ENCODE results near the gene BHLHA15.
A peak's percentile ranks its signal among the peaks of the same experiment; 100 is the strongest.

BHLHA15 gene

GRCh38 chr7:98177553-98177952 is 33.7 kb upstream of the BHLHA15 start:
- no peak for DNase-seq
- Mint-ChIP-seq H3K4me3 (no peak overlapping the region), H3K9me3 (no peaks in the 10 kb centered on the region), H3K36me3 (ENCODE audit: low read depth) (peaks cover 61% of the 10 kb centered on the region), H3K27me3 (no peaks in the 10 kb centered on the region), H3K4me1 (ENCODE audit: low read depth) (no peaks in the 10 kb centered on the region), H3K27ac (no peak overlapping the region)

- Mint-ChIP-seq H3K4me3 (no peak overlapping the region), H3K9me3 (no peaks in the 10 kb centered on the region), H3K4me1 (ENCODE audit: low read depth) (no peaks in the 10 kb centered on the region), H3K36me3 (ENCODE audit: low read depth) (peaks cover 61% of the 10 kb centered on the region), H3K27ac (no peak overlapping the region), H3K27me3 (no peaks in the 10 kb centered on the region)
- no peak for DNase-seq
Measured at GRCh38 chr7:98178321-98178720, 32.9 kb upstream of the BHLHA15 start.

GRCh38 chr7:98178762-98179490 is 32.3 kb upstream of the BHLHA15 start:
- no peaks in the 10 kb centered on the region for H3K9me3 Mint-ChIP-seq
- no peak overlapping the region for H3K4me3 Mint-ChIP-seq
- no peak for DNase-seq
- no peak overlapping the region for H3K27ac Mint-ChIP-seq
- H3K27me3 Mint-ChIP-seq, result no peaks in the 10 kb centered on the region
- H3K4me1 Mint-ChIP-seq (ENCODE audit: low read depth), result no peaks in the 10 kb centered on the region
- peaks cover 60% of the 10 kb centered on the region for H3K36me3 Mint-ChIP-seq (ENCODE audit: low read depth)

GRCh38 chr7:98180751-98181150 is 30.5 kb upstream of the BHLHA15 start:
- H3K36me3 Mint-ChIP-seq (ENCODE audit: low read depth), result peaks cover 51% of the 10 kb centered on the region
- H3K9me3 Mint-ChIP-seq, result no peaks in the 10 kb centered on the region
- no peaks in the 10 kb centered on the region for H3K4me1 Mint-ChIP-seq (ENCODE audit: low read depth)
- H3K27me3 Mint-ChIP-seq, result no peaks in the 10 kb centered on the region
- no peak for DNase-seq
- H3K4me3 Mint-ChIP-seq, result no peak overlapping the region
- H3K27ac Mint-ChIP-seq, result no peak overlapping the region

GRCh38 chr7:98185101-98185500 is 26.1 kb upstream of the BHLHA15 start:
- DNase-seq, result no peak
- Mint-ChIP-seq H3K27ac (no peak overlapping the region), H3K9me3 (no peaks in the 10 kb centered on the region), H3K4me3 (no peak overlapping the region), H3K4me1 (ENCODE audit: low read depth) (no peaks in the 10 kb centered on the region), H3K36me3 (ENCODE audit: low read depth) (peaks cover 60% of the 10 kb centered on the region), H3K27me3 (no peaks in the 10 kb centered on the region)

GRCh38 chr7:98186452-98187137 is 24.6 kb upstream of the BHLHA15 start:
- Mint-ChIP-seq H3K27ac (no peak overlapping the region), H3K9me3 (no peaks in the 10 kb centered on the region), H3K36me3 (ENCODE audit: low read depth) (peaks cover 63% of the 10 kb centered on the region), H3K27me3 (no peaks in the 10 kb centered on the region), H3K4me1 (ENCODE audit: low read depth) (no peaks in the 10 kb centered on the region), H3K4me3 (no peak overlapping the region)
- DNase-seq, result no peak

- Mint-ChIP-seq H3K27me3 (no peaks in the 10 kb centered on the region), H3K36me3 (ENCODE audit: low read depth) (peaks cover 64% of the 10 kb centered on the region), H3K4me3 (no peak overlapping the region), H3K4me1 (ENCODE audit: low read depth) (no peaks in the 10 kb centered on the region), H3K27ac (no peak overlapping the region), H3K9me3 (no peaks in the 10 kb centered on the region)
- DNase-seq, result no peak
Measured at GRCh38 chr7:98187138-98187502, 24.1 kb upstream of the BHLHA15 start.

GRCh38 chr7:98189559-98189958 is 21.7 kb upstream of the BHLHA15 start:
- no peak overlapping the region for H3K27ac Mint-ChIP-seq
- no peaks in the 10 kb centered on the region for H3K9me3 Mint-ChIP-seq
- H3K36me3 Mint-ChIP-seq (ENCODE audit: low read depth), result peaks cover 84% of the 10 kb centered on the region
- no peak for DNase-seq
- no peaks in the 10 kb centered on the region for H3K4me1 Mint-ChIP-seq (ENCODE audit: low read depth)
- H3K27me3 Mint-ChIP-seq, result no peaks in the 10 kb centered on the region
- H3K4me3 Mint-ChIP-seq, result no peak overlapping the region

GRCh38 chr7:98191668-98192431 is 19.4 kb upstream of the BHLHA15 start:
- Mint-ChIP-seq H3K4me1 (ENCODE audit: low read depth) (peaks cover 6% of the 10 kb centered on the region), H3K27ac (no peak overlapping the region), H3K9me3 (no peaks in the 10 kb centered on the region), H3K4me3 (no peak overlapping the region), H3K36me3 (ENCODE audit: low read depth) (peaks cover 87% of the 10 kb centered on the region), H3K27me3 (no peaks in the 10 kb centered on the region)
- no peak for DNase-seq

- H3K36me3 Mint-ChIP-seq (ENCODE audit: low read depth), result peaks cover 88% of the 10 kb centered on the region
- H3K27ac Mint-ChIP-seq, result peak overlapping the region; percentile 15
- no peaks in the 10 kb centered on the region for H3K27me3 Mint-ChIP-seq
- H3K9me3 Mint-ChIP-seq, result no peaks in the 10 kb centered on the region
- no peak overlapping the region for H3K4me3 Mint-ChIP-seq
- peaks cover 10% of the 10 kb centered on the region for H3K4me1 Mint-ChIP-seq (ENCODE audit: low read depth)
- no peak for DNase-seq
Measured at GRCh38 chr7:98192781-98193457, 18.3 kb upstream of the BHLHA15 start.

- H3K36me3 Mint-ChIP-seq (ENCODE audit: low read depth), result peaks cover 89% of the 10 kb centered on the region
- DNase-seq, result no peak
- H3K4me1 Mint-ChIP-seq (ENCODE audit: low read depth), result peaks cover 10% of the 10 kb centered on the region
- H3K9me3 Mint-ChIP-seq, result no peaks in the 10 kb centered on the region
- H3K27me3 Mint-ChIP-seq, result no peaks in the 10 kb centered on the region
- no peak overlapping the region for H3K4me3 Mint-ChIP-seq
- no peak overlapping the region for H3K27ac Mint-ChIP-seq
Measured at GRCh38 chr7:98193474-98194180, 17.6 kb upstream of the BHLHA15 start.

- peaks cover 3% of the 10 kb centered on the region for H3K9me3 Mint-ChIP-seq
Measured at GRCh38 chr7:98194186-98194585, 17.1 kb upstream of the BHLHA15 start.

GRCh38 chr7:98194672-98195457 is 16.4 kb upstream of the BHLHA15 start:
- no peak for DNase-seq
- Mint-ChIP-seq H3K27me3 (no peaks in the 10 kb centered on the region), H3K36me3 (ENCODE audit: low read depth) (peaks cover 83% of the 10 kb centered on the region), H3K9me3 (peaks cover 4% of the 10 kb centered on the region), H3K27ac (no peak overlapping the region), H3K4me3 (no peak overlapping the region), H3K4me1 (ENCODE audit: low read depth) (peaks cover 16% of the 10 kb centered on the region)

More at GRCh38 chr7:98194186-98194585, 17.1 kb upstream of the BHLHA15 start:
- Mint-ChIP-seq H3K36me3 (ENCODE audit: low read depth) (peaks cover 88% of the 10 kb centered on the region), H3K4me3 (no peak overlapping the region), H3K27ac (no peak overlapping the region), H3K27me3 (no peaks in the 10 kb centered on the region), H3K4me1 (ENCODE audit: low read depth) (peaks cover 13% of the 10 kb centered on the region)
- no peak for DNase-seq

Measured in activated T-cell treated with anti-CD3 and anti-CD28 coated beads, Interleukin-2, amount 50 U/mL, for 24 hours (primary cell).